SU-DHL-6 (cell line): Measurements from ENCODE around the gene ARHGAP21.

Experiments used
- H2AFZ ChIP-seq: fragments of 200-600 bp; sonication (generic); 2 replicates; pipeline ENCODE4 v1.6.1; 2014; ENCODE audit warnings: low read depth, mild to moderate bottlenecking, moderate library complexity, mixed read lengths, antibody characterized with exemption, low read length; ENCODE audit not compliant: severe bottlenecking
- H3F3A ChIP-seq: fragments of 200-600 bp; shearing (Covaris generic); 2 replicates; pipeline ENCODE4 v1.6.0; 2016; ENCODE audit warnings: antibody characterized with exemption, mild to moderate bottlenecking; ENCODE audit not compliant: insufficient read depth
- H3K27ac ChIP-seq: fragments of 200-600 bp; sonication (generic); 2 replicates; pipeline ENCODE4 v1.5.1; 2016; ENCODE audit warnings: low read depth, mild to moderate bottlenecking, low read length, moderate library complexity, mixed read lengths
- H3K27me3 ChIP-seq: fragments of 200-600 bp; sonication (generic), shearing (Covaris generic); 2 replicates; pipeline ENCODE4 v1.6.0; 2014; ENCODE audit warnings: mild to moderate bottlenecking, low read length
- H3K36me3 ChIP-seq: fragments of 200-600 bp; sonication (generic); 2 replicates; pipeline ENCODE4 v1.6.1; 2014; ENCODE audit warnings: mild to moderate bottlenecking, low read length, mixed read lengths
- H3K4me2 ChIP-seq: fragments of 300-600, 200-600 bp; shearing (Covaris generic), sonication (generic); 2 replicates; pipeline ENCODE4 v1.6.0; 2014; ENCODE audit warnings: low read length, low read depth, mild to moderate bottlenecking; ENCODE audit not compliant: poor library complexity, severe bottlenecking
- H3K4me3 ChIP-seq: fragments of 200-600 bp; sonication (generic); 2 replicates; pipeline ENCODE4 v1.5.1; 2014; ENCODE audit warnings: antibody characterized with exemption, low read length, mild to moderate bottlenecking, mixed read lengths; ENCODE audit not compliant: insufficient read depth, poor library complexity, severe bottlenecking
- H3K79me2 ChIP-seq: fragments of 200-600 bp; sonication (generic); 2 replicates; pipeline ENCODE4 v1.6.1; 2014; ENCODE audit warnings: mild to moderate bottlenecking, low read length, moderate library complexity; ENCODE audit not compliant: insufficient read depth
- H3K9ac ChIP-seq: fragments of 200-600 bp; sonication (generic); 2 replicates; pipeline ENCODE4 v1.7.0; 2014; ENCODE audit warnings: mild to moderate bottlenecking, low read length
- H3K9me2 ChIP-seq: fragments of 200-600 bp; sonication (generic); replicated peaks from 2 replicates; pipeline ENCODE4 v1.6.1; 2014; ENCODE audit warnings: low read length; ENCODE audit not compliant: insufficient read depth
- H3K9me3 ChIP-seq: fragments of 200-600 bp; sonication (generic); 2 replicates; pipeline ENCODE4 v1.6.1; 2014; ENCODE audit warnings: low read length, mixed read lengths; ENCODE audit not compliant: insufficient read depth
- H4K20me1 ChIP-seq: fragments of 200-600 bp; sonication (generic); 2 replicates; pipeline ENCODE4 v1.6.1; 2014; ENCODE audit warnings: low read depth, mild to moderate bottlenecking, antibody characterized with exemption, low read length, moderate library complexity, mixed read lengths
- EZH2phosphoT487 ChIP-seq: fragments of 200-600 bp; sonication (generic), shearing (Covaris generic); conservative IDR thresholded peaks from 2 replicates; pipeline ENCODE4 v1.6.1; 2018; ENCODE audit warnings: mild to moderate bottlenecking, antibody characterized with exemption, low read length, moderate library complexity, mixed read lengths
- TF ChIP-seq, protein P1 (sequence below): fragments of 200-600 bp; sonication (generic); IDR thresholded peaks from one replicate; pipeline ENCODE4 v1.5.1; 2017; ENCODE audit warnings: antibody characterized with exemption, mild to moderate bottlenecking, low read length, moderate library complexity; ENCODE audit not compliant: insufficient read depth, poor library complexity, severe bottlenecking

Gene ARHGAP21

DNA sequence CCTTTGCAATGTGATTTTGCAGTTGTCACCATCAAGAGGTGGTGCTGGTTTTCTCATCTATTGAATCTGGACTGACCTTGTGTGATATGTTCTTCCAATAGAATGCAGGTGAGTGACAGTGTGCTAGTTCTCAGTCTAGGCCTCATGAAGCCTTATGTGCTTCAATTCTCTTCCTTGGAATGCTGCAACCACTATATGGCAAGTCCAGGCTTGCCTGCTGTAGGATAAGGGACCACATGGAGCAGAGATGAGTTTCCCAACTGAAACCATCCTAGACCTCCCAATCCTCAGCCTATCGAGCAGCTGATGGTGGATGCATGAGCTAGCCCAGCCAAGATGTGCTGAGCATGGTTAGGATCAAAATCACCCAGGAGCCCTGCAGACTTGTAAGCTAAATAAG, 32.6 kb upstream of the ARHGAP21 start:
- H3K9me2 ChIP-seq = no peaks in the 10 kb centered on the region
- no peaks in the 10 kb centered on the region for H4K20me1 ChIP-seq
- no peaks in the 10 kb centered on the region for H3K36me3 ChIP-seq
- no peak overlapping the region for H3K27ac ChIP-seq
- no peaks in the 10 kb centered on the region for H3F3A ChIP-seq
- H3K4me3 ChIP-seq = no peak overlapping the region
- H3K9me3 ChIP-seq = no peaks in the 10 kb centered on the region
- H3K4me2 ChIP-seq = no peak overlapping the region
- no peaks in the 10 kb centered on the region for H3K79me2 ChIP-seq
- no peaks in the 10 kb centered on the region for H3K27me3 ChIP-seq
- no peak for TF ChIP-seq EZH2phosphoT487
- TF ChIP-seq, protein P1, sequence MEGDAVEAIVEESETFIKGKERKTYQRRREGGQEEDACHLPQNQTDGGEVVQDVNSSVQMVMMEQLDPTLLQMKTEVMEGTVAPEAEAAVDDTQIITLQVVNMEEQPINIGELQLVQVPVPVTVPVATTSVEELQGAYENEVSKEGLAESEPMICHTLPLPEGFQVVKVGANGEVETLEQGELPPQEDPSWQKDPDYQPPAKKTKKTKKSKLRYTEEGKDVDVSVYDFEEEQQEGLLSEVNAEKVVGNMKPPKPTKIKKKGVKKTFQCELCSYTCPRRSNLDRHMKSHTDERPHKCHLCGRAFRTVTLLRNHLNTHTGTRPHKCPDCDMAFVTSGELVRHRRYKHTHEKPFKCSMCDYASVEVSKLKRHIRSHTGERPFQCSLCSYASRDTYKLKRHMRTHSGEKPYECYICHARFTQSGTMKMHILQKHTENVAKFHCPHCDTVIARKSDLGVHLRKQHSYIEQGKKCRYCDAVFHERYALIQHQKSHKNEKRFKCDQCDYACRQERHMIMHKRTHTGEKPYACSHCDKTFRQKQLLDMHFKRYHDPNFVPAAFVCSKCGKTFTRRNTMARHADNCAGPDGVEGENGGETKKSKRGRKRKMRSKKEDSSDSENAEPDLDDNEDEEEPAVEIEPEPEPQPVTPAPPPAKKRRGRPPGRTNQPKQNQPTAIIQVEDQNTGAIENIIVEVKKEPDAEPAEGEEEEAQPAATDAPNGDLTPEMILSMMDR = no peak
- no peak overlapping the region for H2AFZ ChIP-seq
- H3K9ac ChIP-seq = no peak overlapping the region

DNA sequence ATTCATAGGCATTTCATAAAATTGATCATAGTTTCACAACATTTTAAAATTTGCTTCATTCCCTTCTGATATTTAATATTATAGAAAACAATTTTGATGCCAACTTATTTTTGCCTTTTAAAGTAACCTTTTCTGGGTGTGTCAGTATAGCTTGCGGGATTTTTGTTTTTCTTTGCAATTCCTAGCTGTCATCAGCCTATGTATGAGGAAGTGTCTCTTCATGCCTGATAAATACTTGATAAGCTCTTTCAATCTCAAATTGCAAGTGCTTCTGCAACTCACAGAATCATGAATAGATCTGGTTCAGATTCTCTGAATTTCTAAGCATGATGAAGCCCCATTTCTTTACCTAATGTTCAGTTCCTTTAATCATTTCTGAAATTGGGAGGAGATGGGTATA, 28.0 kb upstream of the ARHGAP21 start:
- no peaks in the 10 kb centered on the region for H3K36me3 ChIP-seq
- no peak overlapping the region for H3K9ac ChIP-seq
- no peak overlapping the region for H2AFZ ChIP-seq
- no peak overlapping the region for H3K27ac ChIP-seq
- TF ChIP-seq EZH2phosphoT487 = no peak
- TF ChIP-seq, protein P1 = no peak
- no peaks in the 10 kb centered on the region for H3F3A ChIP-seq
- H3K9me2 ChIP-seq = no peaks in the 10 kb centered on the region
- H3K27me3 ChIP-seq = no peaks in the 10 kb centered on the region
- H4K20me1 ChIP-seq = no peaks in the 10 kb centered on the region
- no peak overlapping the region for H3K4me3 ChIP-seq
- H3K4me2 ChIP-seq = no peak overlapping the region
- H3K9me3 ChIP-seq = no peaks in the 10 kb centered on the region
- H3K79me2 ChIP-seq = no peaks in the 10 kb centered on the region

DNA sequence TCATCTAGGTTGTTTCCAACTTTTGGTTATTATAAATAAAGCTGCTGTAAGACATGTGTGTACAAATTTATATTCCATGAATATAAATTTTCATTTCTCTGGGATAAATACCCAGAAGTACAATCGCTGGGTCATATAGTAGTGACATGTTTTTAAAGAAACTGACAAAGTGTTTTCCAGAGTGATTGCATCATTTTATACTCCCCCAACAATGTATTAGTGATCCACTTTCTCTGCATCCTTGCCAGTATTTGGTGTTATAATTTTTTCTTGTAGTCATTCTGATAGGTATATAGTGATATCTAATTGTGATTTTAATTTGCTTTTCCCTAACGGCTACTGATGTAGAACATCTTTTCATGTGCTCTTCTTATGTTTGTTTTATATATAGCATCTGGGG, 27.0 kb upstream of the ARHGAP21 start:
- no peak overlapping the region for H2AFZ ChIP-seq
- TF ChIP-seq EZH2phosphoT487 = no peak
- TF ChIP-seq, protein P1 = no peak
- H3K9ac ChIP-seq = no peak overlapping the region
- no peak overlapping the region for H3K4me3 ChIP-seq
- no peak overlapping the region for H3K27ac ChIP-seq
- H3K27me3 ChIP-seq = no peaks in the 10 kb centered on the region
- H3K9me3 ChIP-seq = no peaks in the 10 kb centered on the region
- H3K4me2 ChIP-seq = no peak overlapping the region
- H3K9me2 ChIP-seq = no peaks in the 10 kb centered on the region
- no peaks in the 10 kb centered on the region for H3K79me2 ChIP-seq
- H3F3A ChIP-seq = no peaks in the 10 kb centered on the region
- no peaks in the 10 kb centered on the region for H4K20me1 ChIP-seq
- H3K36me3 ChIP-seq = no peaks in the 10 kb centered on the region

DNA sequence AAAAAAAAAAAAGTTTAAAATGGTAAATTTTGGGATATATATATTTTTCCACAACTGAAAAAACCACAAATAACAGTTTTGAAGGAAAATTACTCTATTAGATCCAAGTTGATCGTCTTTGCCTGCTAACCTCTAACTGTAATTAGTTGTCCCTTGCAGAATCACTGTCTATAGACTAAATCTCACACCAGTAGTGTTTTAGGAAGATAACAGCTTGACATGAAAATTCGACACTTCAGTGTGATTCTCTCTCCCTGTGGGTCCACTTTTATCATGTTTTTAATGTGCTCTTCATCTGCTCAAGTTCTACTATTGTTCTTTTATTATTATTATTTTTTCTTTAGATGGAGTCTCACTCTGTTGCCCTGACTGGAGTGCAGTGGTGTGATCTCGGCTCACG, 24.5 kb upstream of the ARHGAP21 start:
- no peak overlapping the region for H2AFZ ChIP-seq
- no peak overlapping the region for H3K4me2 ChIP-seq
- H3F3A ChIP-seq = no peaks in the 10 kb centered on the region
- no peaks in the 10 kb centered on the region for H3K79me2 ChIP-seq
- no peaks in the 10 kb centered on the region for H4K20me1 ChIP-seq
- H3K9me2 ChIP-seq = no peaks in the 10 kb centered on the region
- TF ChIP-seq, protein P1 = no peak
- no peak for TF ChIP-seq EZH2phosphoT487
- H3K9me3 ChIP-seq = no peaks in the 10 kb centered on the region
- H3K27ac ChIP-seq = no peak overlapping the region
- H3K27me3 ChIP-seq = no peaks in the 10 kb centered on the region
- no peaks in the 10 kb centered on the region for H3K36me3 ChIP-seq
- no peak overlapping the region for H3K4me3 ChIP-seq
- H3K9ac ChIP-seq = no peak overlapping the region
